Measurements from ENCODE around the gene RNASEH2C.
"Not testable (repeated sequence)": the region's sequence is repeated elsewhere in the genome, so short reads cannot be mapped to it uniquely, and the experiment has no call there.

The RNASEH2C gene

DNA sequence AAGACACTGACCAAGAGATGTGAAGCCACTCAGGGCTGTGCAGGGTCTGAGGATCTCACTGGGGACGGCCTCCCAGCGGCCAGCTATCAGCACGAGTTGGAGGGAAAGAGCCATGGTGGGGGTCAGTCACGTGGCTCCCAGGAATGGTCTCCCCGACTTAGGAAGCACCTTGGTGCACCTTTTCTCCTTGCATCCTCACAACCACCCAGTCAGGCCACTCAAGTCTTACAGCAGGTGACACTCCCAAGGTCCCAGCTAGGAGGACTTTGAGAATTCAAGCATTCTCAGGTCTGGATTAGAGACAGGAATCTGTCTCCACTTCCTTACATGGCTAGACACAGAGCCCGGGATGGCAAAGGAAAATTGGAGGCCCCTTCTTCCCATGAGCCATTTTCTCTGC lies 2.7 kb downstream of the RNASEH2C start:
- no peak overlapping the region for H3K4me3 ChIP-seq (ENCODE audit: low read depth, low read length)

DNA sequence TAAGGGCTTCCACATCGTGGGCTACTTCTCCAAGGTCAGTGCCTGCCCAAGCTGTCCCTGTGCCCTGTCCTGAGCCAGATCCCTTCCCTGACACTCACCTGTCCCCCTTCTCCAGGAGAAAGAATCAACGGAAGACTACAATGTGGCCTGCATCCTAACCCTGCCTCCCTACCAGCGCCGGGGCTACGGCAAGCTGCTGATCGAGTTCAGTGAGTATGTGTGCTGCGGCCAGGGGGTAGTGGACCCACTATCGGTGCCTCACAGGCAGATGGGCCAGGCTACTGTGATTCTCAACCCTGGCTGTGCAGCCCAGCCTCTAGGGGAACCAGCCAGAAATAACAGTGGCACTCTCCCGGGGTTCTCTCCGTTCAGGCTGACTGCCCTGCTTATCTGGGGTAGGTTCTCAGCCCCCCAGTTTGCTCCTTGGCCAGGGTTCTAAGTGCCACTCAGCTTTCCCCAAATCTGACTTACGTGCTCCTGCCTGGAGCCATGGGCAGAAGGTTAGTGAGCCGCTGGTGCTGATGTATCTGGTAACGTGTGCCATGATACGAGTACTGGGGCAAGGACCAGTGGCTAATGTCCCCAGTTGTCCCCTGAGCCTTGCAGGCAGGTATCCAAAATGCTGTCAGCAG lies 3.7 kb downstream of the RNASEH2C start:
- no peak overlapping the region for H3K4me3 ChIP-seq (ENCODE audit: low read depth, low read length)

DNA sequence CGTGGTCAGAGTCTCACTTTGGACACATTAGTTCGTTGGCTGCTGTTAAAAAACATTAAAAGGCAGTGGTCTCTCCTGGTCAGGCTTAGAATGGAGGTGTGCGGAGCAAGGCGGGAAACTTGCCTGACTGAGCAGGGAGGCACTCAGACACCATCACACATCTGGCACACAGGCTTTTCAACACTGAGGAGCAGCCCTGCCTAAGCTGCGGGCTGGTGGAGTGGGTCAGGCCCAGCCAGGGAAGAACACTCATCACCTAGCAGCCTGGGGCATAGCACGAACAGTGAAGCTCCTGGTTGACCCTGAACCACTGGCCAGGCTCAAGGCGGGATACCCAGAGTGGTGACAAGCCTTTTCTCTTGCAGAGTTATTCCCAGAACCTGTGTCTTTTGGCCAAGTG lies 4.3 kb downstream of the RNASEH2C start:
- H3K4me3 ChIP-seq (ENCODE audit: low read depth, low read length), result no peak overlapping the region

DNA sequence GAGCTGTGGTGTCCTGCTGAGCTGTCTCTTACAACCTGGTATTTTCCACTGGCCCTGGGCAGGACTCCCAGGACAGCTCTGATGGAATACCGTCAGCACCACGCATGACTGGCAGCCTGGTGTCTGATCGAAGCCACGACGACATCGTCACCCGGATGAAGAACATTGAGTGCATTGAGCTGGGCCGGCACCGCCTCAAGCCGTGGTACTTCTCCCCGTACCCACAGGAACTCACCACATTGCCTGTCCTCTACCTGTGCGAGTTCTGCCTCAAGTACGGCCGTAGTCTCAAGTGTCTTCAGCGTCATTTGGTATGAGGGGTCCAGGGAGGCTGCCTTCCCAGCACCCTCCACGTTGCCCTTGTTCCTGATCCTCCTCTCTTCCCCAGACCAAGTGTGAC lies 6.2 kb downstream of the RNASEH2C start:
- H3K4me3 ChIP-seq (ENCODE audit: low read depth, low read length), result no peak overlapping the region

GRCh38 chr11:65713212-65713969 lies 7.2 kb downstream of the RNASEH2C start:
- H3K4me3 ChIP-seq (ENCODE audit: low read depth, low read length), result no peak overlapping the region

GRCh38 chr11:65712633-65713076 lies 7.9 kb downstream of the RNASEH2C start:
- peak overlapping the region; percentile 88 for H3K4me3 ChIP-seq (ENCODE audit: low read depth, low read length)

- H3K4me3 ChIP-seq (ENCODE audit: low read depth, low read length), result peak within 1 kb of the TSS; percentile 88
These were observed 8.6 kb downstream of the RNASEH2C start, which contains the start of gene KAT5 for GRCh38 chr11:65711785-65712632. Gene KAT5 (plus strand): TSS chr11:65712252. CDS start chr11:65712268, 16 bp downstream.

DNA sequence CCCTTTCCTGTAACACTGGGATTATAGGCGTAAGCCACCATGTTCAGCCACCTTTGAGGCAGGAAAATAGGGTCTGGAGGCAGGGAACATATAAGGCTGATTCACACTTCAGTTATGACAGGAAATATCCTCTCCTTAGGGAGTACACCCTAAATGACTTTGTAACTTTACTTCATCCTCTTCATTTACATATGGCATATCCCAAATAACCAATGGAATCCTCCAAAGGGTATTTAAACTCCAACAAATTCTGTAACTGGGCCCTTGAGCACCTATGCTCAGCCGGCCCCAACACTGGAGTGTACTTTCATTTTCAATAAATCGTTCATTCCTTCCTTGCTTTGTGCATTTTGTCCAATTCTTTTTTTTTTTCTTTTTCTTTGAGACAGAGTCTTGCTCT lies 10.2 kb downstream of the RNASEH2C start:
- H3K4me3 ChIP-seq (ENCODE audit: low read depth, low read length), result no peak overlapping the region

DNA sequence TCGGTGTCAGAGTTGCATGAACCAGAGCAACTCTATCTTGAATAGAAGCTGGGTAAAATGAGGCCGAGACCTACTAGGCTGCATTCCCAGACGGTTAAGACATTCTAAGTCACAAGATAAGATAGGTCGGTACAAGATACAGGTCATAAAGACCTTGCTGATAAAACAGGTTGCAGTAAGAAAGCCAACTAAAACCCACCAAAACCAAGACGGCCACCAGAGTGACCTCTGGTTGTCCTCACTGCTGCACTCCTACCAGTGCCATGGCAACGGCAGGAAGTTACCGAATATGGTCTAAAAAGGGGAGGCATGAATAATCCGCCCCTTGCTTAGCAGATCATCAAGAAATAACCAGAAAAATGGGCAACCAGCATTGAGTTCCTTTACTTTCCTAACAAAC lies 10.9 kb downstream of the RNASEH2C start:
- no peak overlapping the region for H3K4me3 ChIP-seq (ENCODE audit: low read depth, low read length)

DNA sequence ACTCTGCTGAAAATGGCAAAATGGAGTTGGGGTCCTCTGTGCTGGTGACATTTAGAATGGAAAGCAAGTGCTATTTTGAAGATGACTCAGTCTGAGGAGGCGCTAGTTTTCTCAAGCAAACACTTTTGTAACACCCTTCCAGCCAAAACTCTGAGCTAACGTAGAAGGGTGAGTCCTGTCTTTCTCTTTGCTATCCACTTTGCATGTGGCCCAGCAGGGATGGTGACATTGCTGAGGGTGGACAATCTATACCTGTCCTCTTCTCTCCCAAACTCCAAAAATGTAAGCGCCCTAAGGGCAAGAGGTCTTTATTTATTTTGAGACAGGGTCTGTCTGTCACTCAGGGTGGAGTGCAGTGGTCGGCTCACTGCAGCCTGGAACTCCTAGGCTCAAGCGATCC lies 12.1 kb downstream of the RNASEH2C start:
- H3K4me3 ChIP-seq (ENCODE audit: low read depth, low read length), result no peak overlapping the region

DNA sequence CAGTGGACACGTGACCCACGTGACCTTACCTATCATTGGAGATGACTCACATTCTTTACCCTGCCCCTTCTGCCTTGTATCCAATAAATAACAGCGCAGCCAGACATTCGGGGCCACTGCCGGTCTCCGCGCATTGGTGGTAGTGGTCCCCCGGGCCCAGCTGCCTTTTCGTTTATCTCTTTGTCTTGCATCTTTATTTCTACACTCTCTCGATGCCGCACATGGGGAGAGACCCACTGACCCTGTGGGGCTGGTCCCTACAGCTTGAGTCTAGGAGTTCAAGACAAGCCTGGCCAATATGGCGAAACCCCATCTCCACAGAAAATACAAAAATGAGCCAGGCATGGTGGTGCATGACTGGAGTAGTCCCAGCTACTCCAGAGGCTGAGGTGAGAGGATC lies 13.6 kb downstream of the RNASEH2C start:
- H3K4me3 ChIP-seq (ENCODE audit: low read depth, low read length), result not testable (repeated sequence)

DNA sequence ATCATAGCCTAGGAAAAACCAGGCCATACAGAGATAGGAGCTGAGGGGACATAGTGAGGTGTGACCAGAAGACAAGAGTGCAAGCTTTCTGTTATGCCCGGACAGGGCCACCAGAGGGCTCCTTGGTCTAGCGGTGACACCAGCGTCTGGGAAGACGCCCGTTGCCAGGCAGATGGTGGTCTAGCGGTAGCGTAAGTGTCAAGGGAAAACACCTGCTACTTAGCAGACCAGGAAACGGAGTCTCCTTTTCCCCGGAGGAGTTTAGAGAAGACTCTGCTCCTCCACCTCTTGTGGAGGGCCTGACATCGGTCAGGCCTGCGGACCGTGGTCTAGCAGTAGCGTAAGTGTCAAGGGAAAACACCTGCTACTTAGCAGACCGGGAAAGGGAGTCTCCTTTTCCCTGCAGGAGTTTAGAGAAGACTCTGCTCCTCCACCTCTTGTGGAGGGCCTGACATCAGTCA lies 14.3 kb downstream of the RNASEH2C start:
- H3K4me3 ChIP-seq (ENCODE audit: low read depth, low read length), result not testable (repeated sequence)

DNA sequence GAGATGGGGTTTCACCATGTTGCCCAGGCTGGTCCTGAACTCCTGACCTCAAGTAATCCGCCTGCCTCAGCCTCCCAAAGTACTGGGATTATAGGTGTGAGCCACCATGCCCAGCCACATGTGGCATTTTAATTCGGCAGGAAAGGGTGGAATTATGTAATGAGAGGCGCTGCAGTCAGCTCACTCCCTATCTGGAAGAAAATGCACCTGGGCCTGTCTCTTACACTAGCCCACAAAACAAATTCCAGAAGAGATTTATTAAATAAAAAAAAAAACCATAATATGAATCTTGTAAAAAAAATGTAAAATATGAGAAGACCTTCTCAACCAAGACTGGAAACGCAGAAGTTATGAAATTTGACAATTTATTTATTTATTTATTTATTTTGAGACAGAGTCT lies 16.8 kb downstream of the RNASEH2C start:
- H3K4me3 ChIP-seq (ENCODE audit: low read depth, low read length), result no peak overlapping the region

GRCh38 chr11:65701686-65702085 lies 18.9 kb downstream of the RNASEH2C start:
- H3K4me3 ChIP-seq (ENCODE audit: low read depth, low read length), result no peak overlapping the region

GRCh38 chr11:65700399-65700798 lies 20.2 kb downstream of the RNASEH2C start:
- H3K4me3 ChIP-seq (ENCODE audit: low read depth, low read length), result no peak overlapping the region

GRCh38 chr11:65699306-65699705 lies 21.3 kb downstream of the RNASEH2C start:
- no peak overlapping the region for H3K4me3 ChIP-seq (ENCODE audit: low read depth, low read length)

GRCh38 chr11:65698205-65698604 lies 22.4 kb downstream of the RNASEH2C start:
- no peak overlapping the region for H3K4me3 ChIP-seq (ENCODE audit: low read depth, low read length)

DNA sequence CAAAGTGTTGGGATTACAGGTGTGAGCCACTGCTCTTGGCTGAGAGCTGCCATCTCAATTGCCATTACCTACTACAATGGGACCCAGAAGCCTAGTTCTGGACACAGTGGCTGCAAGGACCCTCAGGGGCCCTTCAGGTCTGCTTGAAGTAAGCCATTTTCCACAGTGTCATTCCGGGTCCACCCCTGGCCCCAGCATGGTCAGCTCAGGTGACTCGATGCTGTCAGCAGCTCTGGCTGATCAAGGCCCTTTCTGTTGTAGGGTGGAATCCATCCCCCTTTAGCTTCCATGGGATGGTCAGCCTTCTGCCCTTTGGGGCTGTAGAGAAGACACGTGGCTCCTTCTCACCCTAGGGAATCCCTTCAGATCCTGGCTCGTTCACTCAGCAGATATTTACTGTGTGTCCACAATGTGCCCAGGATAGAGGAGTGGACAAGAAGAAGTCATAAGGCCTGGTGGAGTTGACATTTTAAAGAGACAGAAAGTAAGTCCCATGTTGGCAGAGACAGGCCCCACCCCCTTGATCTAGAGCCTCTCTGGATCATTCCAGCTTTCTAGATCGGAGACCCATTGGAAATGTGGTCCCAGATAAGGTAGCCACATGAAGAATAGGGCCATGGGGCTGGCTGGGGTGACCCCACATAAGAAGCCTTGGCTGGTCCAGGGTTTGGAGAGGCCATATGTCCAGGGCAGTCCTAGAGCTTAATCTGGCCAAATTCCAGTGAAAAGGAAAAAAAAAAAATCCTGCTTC lies 23.6 kb downstream of the RNASEH2C start:
- H3K4me3 ChIP-seq (ENCODE audit: low read depth, low read length), result no peak overlapping the region

GRCh38 chr11:65695459-65696241 lies 24.9 kb downstream of the RNASEH2C start:
- H3K4me3 ChIP-seq (ENCODE audit: low read depth, low read length), result no peak overlapping the region

DNA sequence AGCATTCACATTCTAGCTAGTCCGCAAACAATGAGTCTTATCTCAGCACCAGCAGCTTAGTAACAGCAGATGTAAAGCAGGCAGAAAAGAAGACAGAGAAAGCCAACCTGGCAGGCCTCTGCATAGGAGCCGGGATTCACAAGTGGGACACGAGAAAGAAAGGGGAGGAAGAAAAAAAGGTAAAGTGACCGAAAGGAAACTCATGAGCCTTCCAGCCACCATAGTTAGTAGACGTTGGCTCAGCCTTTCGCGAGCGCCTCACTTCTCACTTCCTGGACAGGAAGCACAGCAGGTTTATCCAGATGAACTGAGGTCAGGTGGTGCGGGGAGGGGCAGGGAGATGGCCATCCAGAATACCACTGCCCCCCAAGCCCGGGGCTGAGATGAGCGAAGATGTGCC lies 28.2 kb downstream of the RNASEH2C start:
- no peak overlapping the region for H3K4me3 ChIP-seq (ENCODE audit: low read depth, low read length)

Data from iPS-11a (cell line).